H9 (cell line): Measurements from ENCODE around the gene RERE. TPM values are rescaled to one million over a fixed set of nuclear protein-coding genes. Genes with fewer than 3 reads are reported as not detected.

ENCODE experiments used
- DNase-seq: peaks from one replicate; pipeline ENCODE4 v3.0.0-alpha.2; 2017
- H2AFZ ChIP-seq: one replicate; pipeline ENCODE4 v1.6.1; 2013; ENCODE audit warnings: mild to moderate bottlenecking, low read length, control low read depth, moderate library complexity
- H2AK5ac ChIP-seq: 2 replicates; pipeline ENCODE4 v1.6.1; 2013; ENCODE audit warnings: low read length, control low read depth, mixed read lengths; ENCODE audit not compliant: insufficient read length
- H2BK120ac ChIP-seq: one replicate; pipeline ENCODE4 v1.6.1; 2013; ENCODE audit warnings: low read depth, mild to moderate bottlenecking, low read length, control low read depth, inconsistent platforms; ENCODE audit not compliant: poor library complexity, severe bottlenecking
- H2BK12ac ChIP-seq: 2 replicates; pipeline ENCODE4 v1.6.1; 2013; ENCODE audit warnings: low read length, control low read depth, mixed read lengths, low read depth; ENCODE audit not compliant: insufficient read length
- H2BK15ac ChIP-seq: 2 replicates; pipeline ENCODE4 v1.6.1; 2013; ENCODE audit warnings: low read depth, low read length, control low read depth
- H2BK20ac ChIP-seq: one replicate; pipeline ENCODE4 v1.6.1; 2013; ENCODE audit warnings: low read depth, mild to moderate bottlenecking, low read length, control low read depth, inconsistent platforms; ENCODE audit not compliant: poor library complexity, severe bottlenecking
- H2BK5ac ChIP-seq: 2 replicates; pipeline ENCODE4 v1.6.1; 2013; ENCODE audit warnings: low read length, control low read depth, mixed read lengths; ENCODE audit not compliant: insufficient read length
- H3K14ac ChIP-seq: 2 replicates; pipeline ENCODE4 v1.6.1; 2013; ENCODE audit warnings: low read length, control low read depth; ENCODE audit not compliant: insufficient read depth
- H3K18ac ChIP-seq: 2 replicates; pipeline ENCODE4 v1.6.1; 2013; ENCODE audit warnings: low read depth, mild to moderate bottlenecking, mixed read lengths, low read length, control low read depth; ENCODE audit not compliant: insufficient read length
- H3K23ac ChIP-seq: 2 replicates; pipeline ENCODE4 v1.6.1; 2013; ENCODE audit warnings: low read length, control low read depth, mixed read lengths, low read depth; ENCODE audit not compliant: insufficient read length
- H3K23me2 ChIP-seq: 2 replicates; pipeline ENCODE4 v1.6.1; 2013; ENCODE audit warnings: low read depth, mild to moderate bottlenecking, mixed read lengths, low read length, control low read depth; ENCODE audit not compliant: insufficient read length, poor library complexity, severe bottlenecking
- H3K27ac ChIP-seq: 2 replicates; pipeline ENCODE4 v1.5.1; 2013; ENCODE audit warnings: low read length, control low read depth, mixed read lengths, low read depth; ENCODE audit not compliant: insufficient read length
- H3K27me3 ChIP-seq: 2 replicates; pipeline ENCODE4 v1.6.1; 2013; ENCODE audit warnings: low read length, control low read depth, inconsistent platforms; ENCODE audit not compliant: insufficient read depth
- H3K4ac ChIP-seq: 2 replicates; pipeline ENCODE4 v1.6.1; 2013; ENCODE audit warnings: low read depth, mild to moderate bottlenecking, control low read depth, inconsistent platforms, low read length, moderate library complexity
- H3K4me1 ChIP-seq: 2 replicates; pipeline ENCODE4 v1.6.1; 2013; ENCODE audit warnings: low read length, control low read depth, inconsistent platforms; ENCODE audit not compliant: insufficient read depth
- H3K4me2 ChIP-seq: 2 replicates; pipeline ENCODE4 v1.6.1; 2013; ENCODE audit warnings: low read length, control low read depth, mixed read lengths; ENCODE audit not compliant: insufficient read length, insufficient read depth
- H3K56ac ChIP-seq: 2 replicates; pipeline ENCODE4 v1.6.1; 2013; ENCODE audit warnings: low read depth, mild to moderate bottlenecking, mixed read lengths, low read length, control low read depth; ENCODE audit not compliant: insufficient read length
- H3K79me1 ChIP-seq: 2 replicates; pipeline ENCODE4 v1.6.1; 2013; ENCODE audit warnings: low read depth, mild to moderate bottlenecking, moderate library complexity, low read length, control low read depth, inconsistent platforms; ENCODE audit not compliant: insufficient read depth, poor library complexity, severe bottlenecking
- H3K79me2 ChIP-seq: 2 replicates; pipeline ENCODE4 v1.6.1; 2013; ENCODE audit warnings: low read length, control low read depth, inconsistent platforms; ENCODE audit not compliant: insufficient read depth
- H3K9ac ChIP-seq: 2 replicates; pipeline ENCODE4 v1.6.1; 2013; ENCODE audit warnings: low read length, control low read depth, mixed read lengths; ENCODE audit not compliant: insufficient read length; ENCODE audit errors: extremely low read depth
- H3K9me3 ChIP-seq: one replicate; pipeline ENCODE4 v1.6.1; 2013; ENCODE audit warnings: low read depth, low read length, inconsistent platforms; ENCODE audit not compliant: control insufficient read depth
- H3T11ph ChIP-seq: one replicate; pipeline ENCODE4 v1.6.1; 2013; ENCODE audit warnings: mild to moderate bottlenecking, low read length, control low read depth, inconsistent platforms
- H4K20me1 ChIP-seq: one replicate; pipeline ENCODE4 v1.6.1; 2013; ENCODE audit not compliant: control insufficient read depth, insufficient read length, insufficient read depth
- H4K5ac ChIP-seq: 2 replicates; pipeline ENCODE4 v1.6.1; 2013; ENCODE audit warnings: low read depth, mild to moderate bottlenecking, mixed read lengths, low read length, control low read depth; ENCODE audit not compliant: insufficient read length
- H4K8ac ChIP-seq: replicated peaks from 2 replicates; pipeline ENCODE4 v1.6.1; 2013; ENCODE audit warnings: low read length, control low read depth, mixed read lengths, low read depth; ENCODE audit not compliant: insufficient read length
- H4K91ac ChIP-seq: 2 replicates; pipeline ENCODE4 v1.6.1; 2013; ENCODE audit warnings: low read depth, mild to moderate bottlenecking, moderate library complexity, mixed read lengths, low read length, control low read depth; ENCODE audit not compliant: insufficient read length
- H3K27ac Mint-ChIP-seq, 3 experiments: 2 replicates in 2 of 3; 3 replicates in 1 of 3; pipeline ENCODE4 v1.8.0; 2020 to 2021; ENCODE audit warnings: mixed read lengths in 3 of 3, mild to moderate bottlenecking in 1 of 3, moderate library complexity in 1 of 3
- H3K27me3 Mint-ChIP-seq: 2 replicates; pipeline ENCODE4 v1.8.0; 2021; ENCODE audit warnings: low read depth, mild to moderate bottlenecking, moderate library complexity, mixed read lengths
- H3K36me3 Mint-ChIP-seq, 3 experiments: 2 replicates in 2 of 3; 3 replicates in 1 of 3; pipeline ENCODE4 v1.8.0; 2020 to 2021; ENCODE audit warnings: low read depth in 3 of 3, mixed read lengths in 3 of 3; ENCODE audit not compliant: insufficient read depth in 1 of 3
- H3K4me1 Mint-ChIP-seq, 2 experiments: 2 replicates each; pipeline ENCODE4 v1.8.0; 2020; ENCODE audit warnings: mixed read lengths in 2 of 2
- H3K4me3 Mint-ChIP-seq, 2 experiments: 2 replicates in 1 of 2; 3 replicates in 1 of 2; pipeline ENCODE4 v1.8.0; 2020 to 2021; ENCODE audit warnings: mild to moderate bottlenecking in 2 of 2, mixed read lengths in 2 of 2, moderate library complexity in 1 of 2
- H3K9me3 Mint-ChIP-seq, 2 experiments: 2 replicates in 1 of 2; 3 replicates in 1 of 2; pipeline ENCODE4 v1.8.0; 2020; ENCODE audit warnings: mild to moderate bottlenecking in 2 of 2, mixed read lengths in 2 of 2, moderate library complexity in 1 of 2
- CTCF ChIP-seq: fragments of 200-600 bp; sonication (generic); conservative IDR thresholded peaks from 3 replicates; pipeline ENCODE4 v1.8.0; 2021; ENCODE audit warnings: antibody characterized with exemption, mild to moderate bottlenecking
- WGBS: extraction: QIAGEN DNeasy Blood & Tissue Kit; methylation state at CpG from one replicate; pipeline ENCODE4 v1.1.7; 2013; ENCODE audit warnings: missing lambda C conversion rate, low lambda C conversion rate, mixed read lengths; ENCODE audit not compliant: insufficient read length; ENCODE audit errors: extremely low coverage; 5-methylcytosine and 5-hydroxymethylcytosine counted together
- total RNA-seq: library from RNA; stranded (reverse); gene quantifications from 2 replicates; pipeline ENCODE4 v1.2.1, GENCODE V29; 2021

RERE gene
- total RNA-seq, 1 experiment from 2014 or later: 103 TPM

- Mint-ChIP-seq H3K9me3 (no peaks in the 10 kb centered on the region), H3K4me1 (peaks cover 42 to 46% of the 10 kb centered on the region in 2 experiments), H3K36me3 (no peaks in the 10 kb centered on the region), H3K4me3 (peak overlapping the region in 1 of 2 experiments; percentile 52; a peak in 2 of 5 replicates), H3K27ac (peak overlapping the region in 2 of 3 experiments; percentile 67 to 93; a peak in 4 of 7 replicates), H3K27me3 (no peaks in the 10 kb centered on the region)
- Histone ChIP-seq H4K5ac (no peak overlapping the region), H4K20me1 (no peaks in the 10 kb centered on the region), H4K8ac (no peak overlapping the region), H2BK120ac (no peak overlapping the region), H2BK20ac (no peak overlapping the region), H3K56ac (no peak overlapping the region), H3K4me1 (peaks cover 9% of the 10 kb centered on the region; the same call in 1 of the 2 replicates), H2BK15ac (no peak overlapping the region), H3T11ph (no peak overlapping the region), H3K23me2 (no peaks in the 10 kb centered on the region), H3K4ac (no peak overlapping the region), H2AFZ (no peak overlapping the region), H3K14ac (no peak overlapping the region), H3K9ac (no peak overlapping the region), H3K79me1 (peaks cover 7% of the 10 kb centered on the region), H4K91ac (no peak overlapping the region), H2BK12ac (no peak overlapping the region), H3K18ac (no peak overlapping the region), H3K9me3 (no peaks in the 10 kb centered on the region), H3K27me3 (no peaks in the 10 kb centered on the region), H3K23ac (no peak overlapping the region), H3K27ac (no peak overlapping the region), H2AK5ac (no peak overlapping the region), H3K4me2 (no peak overlapping the region), H3K79me2 (peaks cover 59% of the 10 kb centered on the region), H2BK5ac (no peak overlapping the region)
- no peak for DNase-seq
- no CpG with 5 or more reads among the region's 1 CpG for WGBS
- TF ChIP-seq CTCF: no peak
Measured at GRCh38 chr1:8684590-8684989, 132.8 kb downstream of the RERE start.
